SK-N-SH (cell line): ENCODE measurements around the gene HOMER2.
"Not testable (repeated sequence)": the region's sequence is repeated elsewhere in the genome, so short reads cannot be mapped to it uniquely, and the experiment has no call there.

Source experiments
- CHD2 ChIP-seq: fragments of 150-350 bp; IDR thresholded peaks from 2 replicates; pipeline ENCODE4 v1.6.1; 2018; ENCODE audit warnings: low read length; ENCODE audit not compliant: partially characterized antibody
- POLR2AphosphoS5 ChIP-seq: IDR thresholded peaks from 2 replicates; pipeline ENCODE4 v1.6.1; 2012; ENCODE audit warnings: low read depth, low read length
- SMC3 ChIP-seq: IDR thresholded peaks from 2 replicates; pipeline ENCODE4 v1.6.1; 2012; ENCODE audit warnings: low read depth, low read length, improper control_type of control experiment

DNA sequence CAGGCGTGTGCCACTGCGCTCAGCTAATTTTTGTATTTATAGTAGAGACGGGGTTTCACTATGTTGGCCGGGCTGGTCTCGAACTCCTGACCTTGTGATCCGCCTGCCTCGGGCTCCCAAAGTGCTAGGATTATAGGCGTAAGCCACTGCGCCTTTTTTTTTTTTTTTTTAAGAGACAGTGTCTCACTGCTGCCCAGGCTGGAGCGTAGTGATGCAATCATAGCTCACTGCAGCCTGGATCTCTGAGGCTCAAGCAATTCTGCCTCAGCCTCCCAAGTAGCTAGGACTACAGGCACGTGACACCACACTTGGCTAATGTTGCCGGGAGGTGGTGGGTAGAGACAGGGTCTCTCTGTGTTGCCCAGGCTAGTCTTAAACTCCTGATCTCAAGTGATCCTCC, 59.0 kb downstream of the HOMER2 start:
- not testable (repeated sequence) for TF ChIP-seq CHD2, SMC3, POLR2AphosphoS5
